Right kidney (tissue), 9 donors: Measurements from ENCODE around the gene TMED4.

ENCODE experiments used
- DNase-seq: peaks from one replicate; pipeline ENCODE4 v3.0.0-alpha.2; 2016
- long read RNA-seq, 8 donors: transcript quantifications; one replicate each; lab custom pipeline, GENCODE V29; 2026

Gene TMED4
- long read RNA-seq, donor 1, transcript TMED4-205 (4 exons, 1,755 nt), result minor isoform, 13 of 3,421 reads
- long read RNA-seq, donor 1, transcript TMED4-203 (5 exons, 2,322 nt), result major isoform, 50 of 3,421 reads
- long read RNA-seq, donor 1, partial matches to known transcripts, result 3,172 of 3,421 reads
- long read RNA-seq, donor 1, other reads (novel, unspliced or antisense), result 184 of 3,421 reads
- long read RNA-seq, donor 2, transcript TMED4-203 (5 exons, 2,322 nt), result major isoform, 25 of 44 reads
- long read RNA-seq, donor 2, transcript TMED4-205 (4 exons, 1,755 nt), result minor isoform, 12 of 44 reads
- long read RNA-seq, donor 2, partial matches to known transcripts, result 5 of 44 reads
- long read RNA-seq, donor 2, other reads (novel, unspliced or antisense), result 0 of 44 reads
- long read RNA-seq, donor 3, transcript TMED4-205 (4 exons, 1,755 nt), result minor isoform, 8 of 39 reads
- long read RNA-seq, donor 3, transcript TMED4-203 (5 exons, 2,322 nt), result major isoform, 30 of 39 reads
- long read RNA-seq, donor 3, partial matches to known transcripts, result 0 of 39 reads
- long read RNA-seq, donor 3, other reads (novel, unspliced or antisense), result 0 of 39 reads
- long read RNA-seq, donor 4, transcript TMED4-204 (3 exons, 1,950 nt), result minor isoform, 5 of 71 reads
- long read RNA-seq, donor 4, transcript TMED4-203 (5 exons, 2,322 nt), result major isoform, 35 of 71 reads
- long read RNA-seq, donor 4, transcript TMED4-205 (4 exons, 1,755 nt), result minor isoform, 18 of 71 reads
- long read RNA-seq, donor 4, partial matches to known transcripts, result 7 of 71 reads
- long read RNA-seq, donor 4, other reads (novel, unspliced or antisense), result 6 of 71 reads
- long read RNA-seq, donor 5, transcript TMED4-205 (4 exons, 1,755 nt), result minor isoform, 8 of 46 reads
- long read RNA-seq, donor 5, transcript TMED4-203 (5 exons, 2,322 nt), result major isoform, 37 of 46 reads
- long read RNA-seq, donor 5, partial matches to known transcripts, result 0 of 46 reads
- long read RNA-seq, donor 5, other reads (novel, unspliced or antisense), result 0 of 46 reads
- long read RNA-seq, donor 6, transcript TMED4-203 (5 exons, 2,322 nt), result major isoform, 44 of 56 reads
- long read RNA-seq, donor 6, transcript TMED4-205 (4 exons, 1,755 nt), result minor isoform, 10 of 56 reads
- long read RNA-seq, donor 6, partial matches to known transcripts, result 0 of 56 reads
- long read RNA-seq, donor 6, other reads (novel, unspliced or antisense), result 0 of 56 reads
- long read RNA-seq, donor 7, transcript TMED4-205 (4 exons, 1,755 nt), result minor isoform, 25 of 3,950 reads
- long read RNA-seq, donor 7, transcript TMED4-203 (5 exons, 2,322 nt), result major isoform, 72 of 3,950 reads
- long read RNA-seq, donor 7, partial matches to known transcripts, result 1,096 of 3,950 reads
- long read RNA-seq, donor 7, other reads (novel, unspliced or antisense), result 2,756 of 3,950 reads
- long read RNA-seq, donor 8, transcript TMED4-203 (5 exons, 2,322 nt), result major isoform, 40 of 57 reads
- long read RNA-seq, donor 8, transcript TMED4-205 (4 exons, 1,755 nt), result minor isoform, 13 of 57 reads
- long read RNA-seq, donor 8, partial matches to known transcripts, result 0 of 57 reads
- long read RNA-seq, donor 8, other reads (novel, unspliced or antisense), result 0 of 57 reads

DNA sequence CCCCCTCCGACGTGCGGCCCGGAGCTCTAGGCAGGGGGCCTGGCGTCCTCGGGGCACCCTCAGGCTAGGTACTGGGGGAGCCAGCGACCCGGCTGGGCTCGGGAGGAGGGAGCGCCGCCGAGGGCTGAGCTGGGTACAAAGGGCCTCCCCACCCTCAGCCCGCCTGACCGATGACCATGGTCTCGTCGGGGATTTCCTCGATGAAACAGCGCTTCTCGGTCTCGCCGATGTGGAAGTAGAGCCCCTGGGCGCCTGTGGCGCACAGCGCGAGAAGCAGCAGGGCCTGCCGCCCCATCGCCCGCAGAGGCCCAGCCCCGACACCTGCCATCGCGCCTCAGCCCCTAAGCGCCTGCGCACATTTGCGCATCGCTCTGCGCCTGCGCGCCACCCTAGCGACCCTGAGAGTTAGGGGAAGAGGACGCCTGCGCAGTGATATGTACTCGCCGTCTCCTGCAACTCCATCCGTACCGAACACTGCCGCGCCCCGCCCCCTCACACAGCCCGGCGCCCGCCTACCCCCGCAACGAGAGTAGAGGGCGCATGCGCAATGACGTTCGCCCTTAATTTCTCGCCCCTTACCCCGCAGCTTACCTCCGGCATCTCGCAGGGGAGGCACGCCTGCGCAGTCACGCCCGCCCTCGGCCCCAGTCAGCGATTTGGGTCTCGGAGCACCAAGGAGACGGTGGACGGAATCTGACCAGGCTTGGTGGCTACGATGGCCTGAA lies at the start of gene TMED4:
Gene TMED4 (minus strand): TSS at position 353 of the 725 bp plus-strand sequence. CDS start 25 bp downstream, at position 328.
- DNase-seq, result peak; percentile 95

DNA sequence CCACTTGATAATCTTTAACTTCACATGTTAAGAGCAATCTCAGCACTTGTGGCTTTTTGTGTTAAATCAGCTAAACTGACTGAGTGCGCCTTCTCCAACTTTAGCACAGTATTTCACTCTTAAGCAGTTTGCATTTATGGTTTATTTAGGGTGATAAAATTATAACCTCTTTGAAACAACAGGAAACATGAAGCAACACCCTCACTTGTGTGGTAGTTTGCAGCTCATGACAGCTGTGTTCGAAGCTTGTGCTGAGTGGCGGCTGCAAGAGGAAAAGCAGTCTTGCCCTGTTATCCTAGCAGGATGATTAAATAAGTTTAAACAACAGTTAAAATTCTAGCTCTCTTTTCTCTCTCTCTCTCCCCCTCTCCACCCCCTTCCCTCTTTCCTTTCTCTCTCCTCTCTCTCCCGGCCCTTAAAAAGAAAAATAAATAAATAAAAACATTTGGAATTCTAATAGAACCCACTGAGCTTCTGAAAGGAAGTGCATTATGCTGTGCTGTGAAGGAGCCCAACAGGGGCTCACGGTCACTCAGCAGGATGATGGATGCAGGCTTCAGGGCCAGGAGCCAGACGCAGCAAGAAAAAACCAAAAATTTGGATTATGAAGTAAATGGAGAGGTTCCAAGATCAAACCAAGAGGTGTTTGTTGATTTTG lies 49.6 kb upstream of the TMED4 start:
- no peak for DNase-seq

DNA sequence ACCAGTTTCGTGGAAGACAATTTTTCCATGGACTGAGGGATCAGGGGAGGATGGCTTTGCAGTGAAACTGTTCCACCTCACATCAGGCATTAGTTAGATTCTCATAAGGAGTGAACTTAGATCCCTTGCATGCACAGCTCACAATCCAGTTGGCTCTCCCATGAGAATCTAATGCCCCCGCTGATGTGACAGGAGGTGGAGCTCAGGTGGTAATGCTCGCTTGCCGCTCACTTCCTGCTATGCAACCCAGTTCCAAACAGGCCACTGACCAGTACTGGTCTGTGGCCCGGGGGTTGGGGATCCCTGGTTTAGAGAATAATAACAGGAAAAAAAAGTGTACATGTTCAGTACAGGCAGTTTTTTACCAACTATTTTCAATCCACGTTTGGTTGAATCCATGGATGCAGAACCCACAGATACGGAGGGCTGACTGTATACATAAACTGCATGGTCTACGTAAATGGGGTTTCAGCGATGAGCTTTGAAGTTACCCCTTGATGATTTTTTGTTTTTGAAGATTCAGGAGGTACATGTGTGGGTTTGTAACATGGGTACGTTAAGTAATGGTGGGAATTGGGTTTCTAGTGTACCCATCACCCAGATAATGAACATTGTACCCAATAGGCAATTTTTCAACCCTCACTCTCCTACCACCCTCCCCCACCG lies 48.9 kb upstream of the TMED4 start:
- no peak for DNase-seq

DNA sequence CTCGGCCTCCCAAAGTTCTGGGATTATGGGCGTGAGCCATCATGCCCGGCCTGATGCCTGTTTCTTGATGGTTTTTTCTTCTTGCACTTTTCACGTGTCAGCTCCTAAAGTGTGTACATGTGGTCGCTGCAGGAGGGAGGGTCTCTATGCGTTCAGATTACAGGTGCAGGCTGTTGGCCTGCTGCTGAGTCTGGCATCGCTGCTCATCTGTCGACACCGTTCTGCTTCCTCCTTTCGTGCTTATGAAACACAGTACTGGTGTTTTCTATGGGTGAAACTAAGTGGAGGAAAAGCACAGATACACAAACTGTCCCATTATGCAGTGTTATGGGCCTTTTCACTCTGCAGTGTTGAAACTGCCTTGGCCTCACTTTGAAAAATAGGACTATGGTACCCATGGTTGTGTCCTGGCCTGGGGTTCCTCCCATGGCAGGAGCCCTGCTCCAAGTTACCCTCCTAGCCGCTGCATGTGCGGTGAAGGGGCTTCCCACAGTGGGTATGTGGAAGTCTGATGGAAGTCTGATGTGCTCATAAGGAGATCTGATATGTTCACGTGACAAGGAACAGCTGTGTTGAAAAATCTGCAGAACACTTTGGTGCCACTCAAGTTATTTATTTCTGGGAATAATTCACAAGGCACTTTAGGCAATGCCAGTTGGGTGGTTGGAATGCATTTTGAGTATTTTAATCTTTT lies 47.9 kb upstream of the TMED4 start:
- no peak for DNase-seq

DNA sequence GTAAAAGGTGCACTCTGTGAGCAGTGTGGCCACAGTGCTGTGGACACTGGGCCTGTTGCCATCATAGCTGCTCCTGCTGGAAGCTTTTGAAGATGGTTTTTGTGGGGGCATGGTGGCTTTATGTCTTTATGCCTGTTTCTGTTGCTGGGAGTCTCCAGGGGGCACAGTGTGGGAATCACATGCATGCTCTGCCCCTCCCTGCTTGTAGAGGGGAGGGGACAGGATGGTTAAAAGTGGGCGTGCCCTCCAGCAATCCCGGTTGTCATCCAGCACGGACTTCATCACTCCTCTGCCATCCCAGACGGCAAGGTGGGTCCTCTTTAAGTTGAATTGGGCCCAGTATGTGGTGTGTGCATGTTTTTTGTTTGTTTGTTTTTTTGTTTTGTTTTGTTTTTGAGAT lies 44.6 kb upstream of the TMED4 start:
- no peak for DNase-seq

DNA sequence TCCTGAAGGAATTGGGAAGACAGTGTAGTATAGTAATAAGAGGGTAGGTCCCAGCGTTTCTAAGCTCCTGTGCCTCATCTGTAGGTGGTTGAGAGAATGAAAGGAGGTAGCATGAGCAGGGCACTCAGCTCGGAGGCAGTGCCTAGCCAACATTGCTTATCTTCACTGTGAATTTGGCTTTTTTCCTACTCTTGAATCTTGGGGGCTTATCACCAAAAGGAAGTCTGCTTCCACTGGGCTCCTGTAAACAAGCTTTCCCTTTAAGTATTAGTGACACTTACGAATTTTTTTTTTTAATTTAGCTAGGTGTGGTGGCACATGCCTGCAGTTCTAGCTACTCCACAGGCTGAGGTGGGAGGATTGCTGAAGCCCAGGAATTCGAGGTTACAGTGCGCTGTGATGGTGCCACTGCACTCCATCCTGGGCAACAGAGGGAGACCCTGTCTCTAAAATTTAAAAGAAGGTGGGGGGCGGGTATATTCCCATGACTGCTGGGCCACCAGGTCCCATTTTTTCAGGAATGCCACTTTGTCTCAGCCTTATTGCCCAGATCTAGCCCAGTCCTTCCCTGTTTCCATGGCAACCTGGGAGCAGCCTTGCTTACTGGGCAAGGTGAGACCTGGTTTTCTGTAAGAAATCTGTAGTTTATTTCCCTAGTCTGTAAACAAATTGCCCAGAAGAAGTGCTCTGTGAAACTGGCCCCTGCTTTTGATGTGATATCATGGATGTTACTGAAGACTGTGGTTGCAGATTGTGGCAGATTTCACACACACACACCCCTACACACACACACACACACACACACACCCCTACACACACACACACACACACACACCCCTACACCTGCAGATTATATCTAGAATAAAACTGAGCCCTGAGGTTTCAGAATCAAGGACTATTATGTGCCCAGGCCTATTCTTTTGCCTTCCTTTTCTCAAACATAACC lies 43.8 kb upstream of the TMED4 start:
- no peak for DNase-seq

DNA sequence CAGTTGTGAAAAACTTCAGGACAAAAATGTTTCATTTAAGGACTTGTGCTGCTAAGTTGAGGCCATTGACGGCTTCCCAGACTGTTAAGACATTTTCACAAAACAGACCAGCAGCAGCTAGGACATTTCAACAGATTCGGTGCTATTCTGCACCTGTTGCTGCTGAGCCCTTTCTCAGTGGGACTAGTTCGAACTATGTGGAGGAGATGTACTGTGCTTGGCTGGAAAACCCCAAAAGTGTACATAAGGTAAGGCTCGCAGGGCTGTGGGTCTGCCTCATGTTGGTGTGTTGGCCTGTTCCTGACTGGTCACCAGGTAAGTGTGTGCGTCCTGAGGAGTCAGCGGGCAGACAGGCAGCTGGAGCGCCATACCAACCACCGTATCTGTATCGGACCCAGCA lies 42.3 kb upstream of the TMED4 start:
- DNase-seq, result no peak

DNA sequence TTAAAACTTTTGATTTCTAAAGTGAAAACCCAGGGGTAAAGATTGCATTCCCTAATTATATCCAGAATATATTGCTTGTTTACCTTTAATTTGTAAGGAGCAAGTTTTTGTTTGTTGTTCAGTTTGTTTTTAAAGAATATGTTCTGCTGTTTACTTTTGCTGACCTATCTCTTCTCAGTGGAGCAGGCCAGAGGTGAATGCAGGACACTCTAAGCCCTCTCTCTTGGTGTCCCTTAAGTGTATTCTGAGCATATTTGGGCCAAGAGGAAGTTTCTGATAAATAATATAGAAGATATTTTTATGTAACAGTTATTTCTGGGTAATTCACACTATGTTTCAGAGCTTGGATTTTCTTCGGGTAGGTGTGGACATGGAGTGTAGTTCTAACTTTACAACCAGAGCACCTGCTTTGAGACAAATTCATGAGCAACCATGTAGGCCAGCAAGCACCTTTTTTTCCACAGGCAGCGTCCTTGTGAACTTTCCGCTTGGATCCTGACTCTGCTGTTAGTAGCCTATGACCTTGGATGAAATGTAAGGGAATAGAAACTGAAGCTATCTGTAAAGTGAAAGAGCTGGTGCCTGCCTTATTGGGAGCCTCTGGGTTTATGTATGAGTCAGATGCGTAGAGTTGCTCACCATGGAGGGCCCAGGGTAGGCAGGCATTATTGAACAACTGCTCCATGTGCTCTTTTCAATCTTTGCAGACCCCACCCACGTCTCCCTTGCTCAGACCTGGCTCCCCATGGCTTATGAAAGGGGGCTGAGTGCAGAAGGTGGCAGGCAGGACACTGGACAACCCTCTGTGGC lies 40.5 kb upstream of the TMED4 start:
- DNase-seq, result no peak

DNA sequence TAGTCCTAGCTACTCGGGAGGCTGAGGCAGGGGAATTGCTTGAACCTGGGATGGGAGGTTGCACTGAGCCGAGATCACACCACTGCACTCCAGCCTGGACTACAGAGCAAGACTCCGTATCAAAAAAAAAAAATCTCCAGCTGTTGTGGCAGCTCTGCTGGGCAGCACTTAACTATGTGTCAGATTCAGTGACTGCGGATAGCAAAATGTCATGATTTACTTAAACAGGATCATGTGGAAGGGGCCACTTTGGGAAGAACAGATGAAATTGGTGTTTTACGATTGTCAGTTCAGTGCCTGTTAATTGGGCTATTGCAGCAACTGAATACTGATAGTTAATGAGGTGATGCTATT lies 39.7 kb upstream of the TMED4 start:
- no peak for DNase-seq

DNA sequence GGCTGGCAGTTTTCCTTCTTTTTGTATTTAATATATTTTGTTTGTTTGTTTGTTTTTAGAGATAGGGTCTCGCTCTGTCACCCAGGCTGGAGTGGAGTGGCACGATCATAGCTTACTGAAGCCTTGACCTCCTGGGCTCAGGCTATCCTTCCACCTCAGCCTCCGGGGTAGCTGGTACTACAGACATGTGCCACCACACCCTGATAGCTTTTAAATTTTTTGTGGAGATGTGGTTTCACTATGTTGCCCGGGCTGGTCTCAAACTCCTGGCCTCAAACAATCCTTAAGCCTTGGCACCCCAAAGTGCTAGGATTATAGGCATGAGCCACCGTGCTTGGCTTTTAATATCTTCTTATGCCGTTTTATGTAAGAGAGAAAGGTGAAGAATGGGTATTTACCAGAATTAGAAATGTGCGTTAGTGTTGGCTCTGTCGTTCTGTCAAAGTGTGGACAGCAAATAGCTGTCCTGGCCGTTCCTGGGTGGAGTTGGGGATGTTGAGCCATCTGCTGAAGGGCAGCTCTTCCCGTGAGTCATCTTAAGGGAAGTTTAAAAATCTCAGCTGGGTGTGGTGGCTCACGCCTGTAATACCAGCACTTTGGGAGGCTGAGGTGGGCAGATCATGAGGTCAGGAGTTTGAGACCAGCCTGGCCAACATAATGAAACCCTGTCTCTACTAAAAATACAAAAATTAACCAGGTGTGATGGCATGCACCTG lies 39.2 kb upstream of the TMED4 start:
- DNase-seq, result no peak

DNA sequence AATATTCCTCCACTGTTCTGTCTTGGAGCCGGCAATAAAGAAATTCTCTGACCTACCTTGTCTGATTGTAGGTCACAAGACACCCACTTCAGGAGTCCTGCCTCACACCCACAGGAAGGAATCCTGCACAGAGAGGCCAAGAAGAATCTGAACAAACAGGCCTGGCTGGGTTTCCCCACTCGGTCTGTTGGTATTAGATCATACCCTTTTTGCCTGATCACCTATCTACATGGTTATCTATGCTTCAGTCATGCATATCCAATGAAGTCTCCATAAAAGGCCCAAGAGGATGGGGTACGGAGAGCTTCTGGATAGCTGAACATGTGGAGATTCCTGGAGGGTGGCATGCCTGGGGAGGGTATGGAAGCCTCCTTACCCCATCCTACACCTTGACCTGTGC lies 36.7 kb upstream of the TMED4 start:
- DNase-seq, result no peak

DNA sequence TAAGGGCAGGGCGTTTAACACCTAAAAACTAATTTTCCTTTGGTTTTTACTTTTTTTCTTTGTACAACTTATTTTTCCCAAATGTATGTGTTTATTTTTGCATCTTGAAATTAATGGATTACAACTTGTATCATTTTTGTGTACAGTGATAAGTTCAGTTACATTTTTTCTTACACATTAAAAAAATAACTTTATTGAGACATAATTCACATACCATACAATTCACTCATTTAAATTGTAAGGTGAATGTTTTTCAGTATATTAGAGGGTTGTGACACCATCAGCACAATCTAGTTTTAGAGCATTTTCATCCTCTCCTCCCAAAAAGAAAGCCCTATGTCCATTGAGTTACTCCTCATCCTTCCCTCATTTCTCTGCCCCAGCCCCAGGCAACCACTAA lies 36.0 kb upstream of the TMED4 start:
- no peak for DNase-seq

DNA sequence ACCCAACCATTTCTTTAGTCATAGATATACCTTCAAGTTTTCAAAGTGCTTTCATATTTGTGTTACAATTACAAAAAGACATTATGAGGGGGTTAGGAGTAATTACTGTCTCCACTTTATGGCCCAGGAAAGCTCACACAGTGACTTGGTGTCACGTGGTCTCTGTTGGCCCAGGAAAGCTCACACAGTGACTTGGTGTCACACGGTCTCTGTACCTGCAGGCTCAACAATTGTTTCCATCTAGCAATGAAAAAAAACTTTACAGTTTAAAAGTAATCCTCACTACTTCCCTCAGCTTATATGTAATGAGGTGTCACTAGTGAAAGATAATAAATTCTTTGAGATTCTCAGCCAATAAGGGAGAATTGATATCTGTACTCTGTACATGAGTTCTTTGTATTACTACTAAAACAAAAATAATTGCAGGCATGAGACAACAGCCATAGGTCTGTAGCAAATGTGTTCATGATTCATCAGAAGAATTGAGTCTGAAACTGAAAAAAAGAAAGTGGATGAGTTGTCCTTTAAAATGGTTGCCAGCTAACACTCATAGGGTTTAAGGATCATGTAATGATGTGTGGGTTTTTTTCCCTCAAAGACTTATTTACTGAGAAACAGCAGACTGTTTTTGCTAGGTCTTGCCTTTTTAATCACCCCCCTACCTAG lies 35.3 kb upstream of the TMED4 start:
- DNase-seq, result no peak

DNA sequence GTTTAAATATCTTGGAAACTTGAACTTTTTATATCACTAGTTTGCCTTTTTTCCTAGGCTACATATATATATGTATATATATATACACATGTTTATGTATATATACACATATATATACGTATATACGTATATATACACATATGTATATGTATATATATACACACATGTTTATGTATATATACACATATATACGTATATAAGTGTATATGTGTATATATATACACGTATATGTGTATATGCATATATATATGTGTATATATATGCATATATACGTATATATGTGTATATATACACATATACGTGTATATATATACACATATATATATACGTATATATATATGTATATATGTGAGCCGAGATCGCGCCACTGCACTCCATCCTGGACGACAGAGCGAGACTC lies 34.5 kb upstream of the TMED4 start:
- DNase-seq, result no peak

DNA sequence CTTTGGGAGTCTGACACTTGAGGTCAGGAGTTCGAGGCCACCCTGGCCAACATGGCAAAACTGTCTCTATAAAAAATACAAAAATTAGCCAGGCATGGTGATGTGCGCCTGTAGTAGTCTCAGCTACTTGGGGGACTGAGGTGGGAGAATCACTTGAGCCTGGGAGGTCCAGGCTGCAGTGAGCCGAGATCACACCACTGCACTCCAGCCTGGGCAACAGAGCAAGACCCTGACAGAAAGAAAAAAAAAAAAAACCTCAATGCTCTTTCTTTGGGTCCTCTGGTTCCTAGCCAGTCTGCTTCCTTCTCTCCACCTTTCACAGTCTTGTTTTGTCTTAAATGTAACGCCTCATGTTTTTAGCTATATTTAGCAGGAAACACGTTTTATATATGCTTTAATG lies 33.8 kb upstream of the TMED4 start:
- no peak for DNase-seq

DNA sequence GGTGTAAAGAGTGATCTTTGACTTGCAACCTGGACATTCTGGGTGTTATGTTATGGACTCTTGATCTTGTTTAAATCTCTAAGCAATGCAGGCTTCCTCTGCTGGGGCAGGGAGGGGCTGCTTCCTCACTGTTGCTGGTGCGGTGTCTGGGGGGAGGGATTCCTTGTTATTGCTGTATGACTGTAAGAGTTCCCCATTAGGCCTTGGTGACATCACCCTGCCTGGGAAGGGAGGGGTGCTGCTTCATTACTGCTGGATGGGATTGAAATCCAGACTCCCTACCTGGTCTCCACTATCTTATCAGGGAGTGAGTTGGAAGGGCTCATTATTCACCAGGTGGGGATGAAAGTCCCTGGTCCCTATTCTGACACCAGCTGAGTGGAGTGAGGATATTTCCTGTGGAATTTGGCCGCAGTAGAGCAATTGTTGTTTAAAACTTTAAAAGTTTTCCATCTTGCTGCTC lies 33.1 kb upstream of the TMED4 start:
- no peak for DNase-seq
